OCI-LY3 (cell line): ENCODE data around the gene TPH2.

Experiments used
- CTCF ChIP-seq: fragments of 200-600, 300-600 bp; sonication (generic); IDR thresholded peaks from 2 replicates; pipeline ENCODE4 v1.5.1; 2014; ENCODE audit warnings: antibody characterized with exemption, low read length, low read depth
- EZH2phosphoT487 ChIP-seq: fragments of 200-600 bp; shearing (Covaris generic); IDR thresholded peaks from 2 replicates; pipeline ENCODE4 v1.6.1; 2018; ENCODE audit warnings: antibody characterized with exemption, mixed run types, low read depth

- TF ChIP-seq CTCF (no peak), EZH2phosphoT487 (no peak)
Observed at GRCh38 chr12:72028966-72029365, 90.3 kb downstream of the TPH2 start.
